Right lobe of liver (tissue), 4 donors: ENCODE measurements around the gene GABBR1.

Experiments
- POLR2A ChIP-seq: fragments of 450-650 bp; IDR thresholded peaks from one replicate; pipeline ENCODE4 v1.6.1; 2017; ENCODE audit warnings: antibody characterized with exemption, mild to moderate bottlenecking
- TF ChIP-seq, protein P1 (sequence below), 4 donors: fragments of 200-600 bp in 3 of 4; fragments of 450-650 bp in 1 of 4; IDR thresholded peaks; one replicate each; pipeline versions ENCODE4 v1.5.1 to v1.8.0; 2016 to 2022; ENCODE audit warnings: antibody characterized with exemption in 4 of 4, mild to moderate bottlenecking in 2 of 4
- donor health status: DM: no; HTN: no; CAD: no.
- donor health status: DM: no; HTN: no; CAD: no.
- donor health status: DM: no; HTN: yes; CAD: no.

DNA sequence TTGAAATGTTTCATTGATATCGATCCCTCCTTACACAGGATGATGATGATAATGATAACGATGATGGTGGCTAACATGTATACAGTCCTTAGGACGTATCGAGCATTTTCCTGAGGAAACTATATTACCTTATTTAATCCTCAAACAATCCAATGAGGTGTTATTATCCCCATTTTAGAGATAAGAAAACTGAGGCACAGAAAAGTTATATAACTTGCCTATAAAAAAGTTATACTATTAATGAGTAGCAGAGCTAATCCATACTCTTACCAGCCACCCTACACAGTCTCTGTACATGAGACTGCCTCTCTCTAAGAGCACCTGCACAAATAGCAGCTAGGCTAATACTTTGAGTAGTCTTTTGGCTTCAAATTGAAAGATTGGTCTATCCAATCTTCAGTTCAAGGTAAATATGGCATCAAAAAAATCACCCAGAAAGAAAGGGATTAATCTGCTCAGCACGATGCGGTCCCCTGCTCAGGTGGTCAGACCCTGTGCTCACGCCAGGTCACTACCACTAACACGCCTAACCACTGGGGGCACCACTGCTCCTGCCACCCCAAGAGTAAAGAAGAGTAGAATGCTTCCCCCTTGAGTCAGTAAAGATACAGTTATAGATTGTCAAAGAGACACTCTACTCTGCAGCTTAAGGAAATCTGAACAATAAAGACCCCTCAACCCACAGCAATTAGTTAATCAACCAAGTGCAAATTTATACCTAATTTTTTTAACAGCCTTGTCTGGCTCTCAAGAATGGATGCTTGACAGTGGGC lies 15.0 kb downstream of the GABBR1 start:
- TF ChIP-seq POLR2A: no peak
- TF ChIP-seq, protein P1, sequence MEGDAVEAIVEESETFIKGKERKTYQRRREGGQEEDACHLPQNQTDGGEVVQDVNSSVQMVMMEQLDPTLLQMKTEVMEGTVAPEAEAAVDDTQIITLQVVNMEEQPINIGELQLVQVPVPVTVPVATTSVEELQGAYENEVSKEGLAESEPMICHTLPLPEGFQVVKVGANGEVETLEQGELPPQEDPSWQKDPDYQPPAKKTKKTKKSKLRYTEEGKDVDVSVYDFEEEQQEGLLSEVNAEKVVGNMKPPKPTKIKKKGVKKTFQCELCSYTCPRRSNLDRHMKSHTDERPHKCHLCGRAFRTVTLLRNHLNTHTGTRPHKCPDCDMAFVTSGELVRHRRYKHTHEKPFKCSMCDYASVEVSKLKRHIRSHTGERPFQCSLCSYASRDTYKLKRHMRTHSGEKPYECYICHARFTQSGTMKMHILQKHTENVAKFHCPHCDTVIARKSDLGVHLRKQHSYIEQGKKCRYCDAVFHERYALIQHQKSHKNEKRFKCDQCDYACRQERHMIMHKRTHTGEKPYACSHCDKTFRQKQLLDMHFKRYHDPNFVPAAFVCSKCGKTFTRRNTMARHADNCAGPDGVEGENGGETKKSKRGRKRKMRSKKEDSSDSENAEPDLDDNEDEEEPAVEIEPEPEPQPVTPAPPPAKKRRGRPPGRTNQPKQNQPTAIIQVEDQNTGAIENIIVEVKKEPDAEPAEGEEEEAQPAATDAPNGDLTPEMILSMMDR (IDR thresholded peaks at IDR 0.05): no peak
